BJ (cell line): ENCODE data around the gene FNBP1. TPM values are rescaled to one million over a fixed set of nuclear protein-coding genes. Genes with fewer than 3 reads are reported as not detected.
"Not testable (repeated sequence)": the region's sequence is repeated elsewhere in the genome, so short reads cannot be mapped to it uniquely, and the experiment has no call there.

Experiments
- CTCF ChIA-PET: fragments of 350-600 bp; formaldehyde crosslinking; extraction: SDS; loops from one replicate; lab custom pipeline; 2021; ENCODE audit warnings: antibody characterized with exemption, inconsistent platforms; lab: Yijun Ruan, JAX
- POLR2A ChIA-PET: fragments of 300-600 bp; sonication (Branson Sonifier 250); formaldehyde crosslinking; extraction: SDS; loops from one replicate; lab custom pipeline; 2021; ENCODE audit warnings: antibody characterized with exemption; lab: Charles Lee
- DNase-seq: peaks from one replicate; pipeline ENCODE4 v3.0.0-alpha.2; 2011; ENCODE audit warnings: low read depth
- H3K27me3 ChIP-seq: 2 replicates; pipeline ENCODE4 v1.6.0; 2011; ENCODE audit warnings: low read length; ENCODE audit not compliant: control insufficient read depth, insufficient read depth
- H3K36me3 ChIP-seq: 2 replicates; pipeline ENCODE4 v1.5.1; 2011; ENCODE audit warnings: low read length; ENCODE audit not compliant: control insufficient read depth, insufficient read depth
- H3K4me3 ChIP-seq: 2 replicates; pipeline ENCODE4 v1.5.1; 2011; ENCODE audit warnings: low read depth, mild to moderate bottlenecking, control low read depth, low read length
- CTCF ChIP-seq: IDR thresholded peaks from 2 replicates; pipeline ENCODE4 v1.5.1; 2011; ENCODE audit warnings: low read depth, mild to moderate bottlenecking, control low read depth, inconsistent platforms, low read length, moderate library complexity; ENCODE audit not compliant: insufficient read depth
- polyA plus RNA-seq: library from polyadenylated mRNA; depleted of rRNA; stranded (reverse); fragments of >200 nt; gene quantifications from 2 replicates; pipeline ENCODE4 v1.2.3, GENCODE V29; 2011

The FNBP1 gene
- polyA plus RNA-seq, 1 experiment: 7.8 TPM

DNA sequence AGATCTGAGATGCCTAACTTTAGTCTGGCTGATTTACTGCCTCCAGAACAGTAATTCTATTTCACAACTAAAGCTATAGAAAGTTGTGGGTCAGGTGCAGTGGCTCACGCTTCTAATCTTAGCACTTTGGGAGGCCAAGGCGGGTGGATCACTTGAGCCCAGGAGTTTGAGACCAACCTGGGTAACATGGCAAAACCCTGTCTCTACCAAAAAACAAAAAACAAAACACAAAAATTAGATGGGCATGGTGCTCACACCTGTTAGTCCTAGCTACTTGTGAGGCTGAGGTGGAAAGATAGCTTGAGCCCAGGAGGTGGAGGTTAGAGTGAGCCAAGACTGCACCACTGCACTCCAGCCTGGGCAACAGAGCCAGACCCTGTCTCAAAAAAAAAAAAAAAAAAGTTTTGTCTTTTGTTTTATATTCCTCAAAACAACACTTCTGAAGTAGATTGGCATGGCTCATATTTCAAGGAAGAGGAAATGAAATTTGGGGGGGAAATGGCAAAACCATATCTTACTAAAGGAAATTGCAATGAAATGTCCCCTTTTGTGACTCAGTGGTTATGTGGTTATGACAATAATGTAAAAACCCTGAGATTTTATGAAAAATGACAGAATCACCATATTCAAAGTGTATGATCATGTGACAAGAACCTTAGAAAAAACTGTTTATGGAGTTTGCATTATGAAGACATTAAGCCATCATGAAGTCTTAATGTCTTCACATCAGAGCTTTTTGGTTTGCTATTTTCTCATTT lies 16.2 kb downstream of the FNBP1 start:
- no peak for DNase-seq
- ChIA-PET CTCF (no interaction called here), POLR2A (no interaction called here)
- no peaks in the 10 kb centered on the region for H3K27me3 ChIP-seq
- no peaks in the 10 kb centered on the region for H3K36me3 ChIP-seq
- no peak for TF ChIP-seq CTCF
- no peak overlapping the region for H3K4me3 ChIP-seq

DNA sequence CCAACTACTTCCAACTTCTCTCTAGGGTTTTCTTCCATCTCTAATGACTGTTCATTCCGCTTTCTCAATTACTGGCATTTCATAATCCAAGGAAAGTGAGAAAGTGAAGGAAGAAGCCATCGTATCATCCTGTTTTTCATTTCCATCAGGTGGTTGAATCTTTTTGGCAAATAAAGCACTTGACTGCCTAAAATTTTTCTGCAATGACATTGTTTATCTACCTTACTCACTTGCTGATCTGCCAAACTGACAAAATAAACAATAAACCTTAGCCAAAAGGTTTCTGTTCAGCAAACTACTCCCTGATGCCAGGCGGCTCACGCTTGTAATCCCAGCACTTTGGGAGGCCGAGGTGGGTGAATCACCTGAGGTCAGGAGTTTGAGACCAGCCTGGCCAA lies 18.4 kb downstream of the FNBP1 start:
- no peaks in the 10 kb centered on the region for H3K27me3 ChIP-seq
- no peaks in the 10 kb centered on the region for H3K36me3 ChIP-seq
- TF ChIP-seq CTCF: no peak
- DNase-seq: no peak
- ChIA-PET CTCF (no interaction called here), POLR2A (no interaction called here)
- H3K4me3 ChIP-seq: no peak overlapping the region

GRCh38 chr9:130023994-130024596 lies 18.9 kb downstream of the FNBP1 start:
- ChIA-PET CTCF (no interaction called here), POLR2A (no interaction called here)
- Histone ChIP-seq H3K36me3 (no peaks in the 10 kb centered on the region), H3K27me3 (no peaks in the 10 kb centered on the region), H3K4me3 (no peak overlapping the region)
- TF ChIP-seq CTCF: no peak
- DNase-seq: no peak

DNA sequence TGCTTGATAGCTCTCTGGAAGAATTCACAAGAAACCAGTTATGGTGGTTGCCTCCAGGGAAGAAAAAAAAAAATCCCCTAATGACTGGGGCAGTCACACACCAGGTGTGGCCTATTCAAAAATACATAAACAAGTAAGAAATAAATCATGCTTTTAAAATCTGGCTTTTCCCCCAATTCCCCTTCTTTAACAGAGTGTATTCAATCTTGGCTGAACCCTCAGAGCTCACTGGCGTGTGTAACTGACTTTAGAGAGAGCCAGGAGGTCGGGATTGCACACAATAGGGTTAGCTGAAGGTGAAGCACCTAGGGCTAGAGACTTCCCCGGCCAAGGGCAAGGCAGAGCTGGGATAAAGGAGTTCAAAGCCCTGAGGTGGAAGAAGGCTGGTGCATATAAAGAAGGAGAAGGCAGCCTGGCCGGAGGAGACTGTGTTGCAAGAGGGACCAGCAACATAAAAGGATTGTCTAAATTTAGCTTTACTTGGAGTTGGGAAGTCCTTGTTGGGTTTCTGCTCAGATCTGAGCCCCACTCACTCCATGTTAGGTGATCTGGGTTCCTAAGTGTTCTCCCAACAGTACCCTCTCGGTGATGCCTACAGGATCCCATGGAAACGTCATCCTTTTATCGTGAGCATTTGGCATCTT lies 19.7 kb downstream of the FNBP1 start:
- CTCF ChIA-PET: interaction anchor here (1.5 kb wide), 1 partner anchor 138 kb away, joined by 4 read pairs; no protein-coding TSS in a partner anchor
- no peaks in the 10 kb centered on the region for H3K36me3 ChIP-seq
- no peak overlapping the region for H3K4me3 ChIP-seq
- DNase-seq: no peak
- H3K27me3 ChIP-seq: no peaks in the 10 kb centered on the region
- POLR2A ChIA-PET: no interaction called here
- TF ChIP-seq CTCF: no peak

DNA sequence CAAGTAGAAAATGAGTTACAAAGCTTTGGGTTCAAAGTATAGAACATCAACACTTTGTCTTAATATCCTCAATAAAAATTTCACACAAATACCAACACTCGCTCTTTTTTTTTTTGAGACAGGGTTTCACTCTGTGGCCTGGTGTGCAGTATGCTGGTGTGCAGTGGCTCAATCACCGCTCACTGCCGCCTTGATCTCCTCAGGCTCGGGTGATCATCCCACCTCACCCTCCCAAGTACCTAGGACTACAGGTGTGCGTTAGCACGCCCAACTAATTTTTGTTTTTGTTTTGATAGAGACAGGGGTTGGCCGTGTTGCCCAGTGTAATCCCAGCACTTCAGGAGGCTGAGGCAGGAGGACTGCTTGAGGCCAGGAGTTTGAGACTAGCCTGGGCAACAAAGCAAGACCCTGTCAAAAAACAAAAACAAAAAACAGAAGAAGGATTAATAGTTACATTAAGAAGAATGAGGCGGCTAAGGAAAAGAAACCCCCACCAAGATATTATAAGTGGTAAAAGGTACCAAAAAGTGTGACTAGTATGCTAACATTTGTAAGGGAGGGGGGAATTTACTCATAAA lies 20.3 kb downstream of the FNBP1 start:
- no peak for DNase-seq
- POLR2A ChIA-PET: no interaction called here
- CTCF ChIA-PET: interaction anchor here (0.6 to 1.5 kb wide), 2 partner anchors 14 to 138 kb away, joined by 3 to 4 read pairs; no protein-coding TSS in a partner anchor
- no peak for TF ChIP-seq CTCF
- Histone ChIP-seq H3K4me3 (no peak overlapping the region), H3K36me3 (no peaks in the 10 kb centered on the region), H3K27me3 (no peaks in the 10 kb centered on the region)

DNA sequence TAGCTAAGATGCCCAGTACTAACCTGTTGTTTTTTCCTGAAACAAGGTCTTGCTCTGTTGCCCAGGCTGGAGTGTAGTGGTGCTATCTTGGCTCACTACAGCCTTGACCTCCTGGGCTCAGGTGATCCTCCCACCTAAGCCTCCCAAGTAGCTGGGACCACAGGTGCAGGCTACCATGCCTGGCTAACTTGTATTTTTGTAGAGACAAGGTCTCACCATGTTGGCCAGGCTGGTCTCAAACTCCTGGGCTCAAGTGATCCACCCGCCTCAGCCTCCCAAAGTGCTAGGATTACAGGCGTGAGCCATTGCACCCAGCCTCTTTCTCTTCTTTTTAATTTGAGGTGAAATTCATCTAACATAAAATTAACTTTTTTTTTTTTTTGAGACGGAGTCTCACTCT lies 21.1 kb downstream of the FNBP1 start:
- DNase-seq, H3K27me3 ChIP-seq, POLR2A ChIA-PET, H3K4me3 ChIP-seq, H3K36me3 ChIP-seq: not testable (repeated sequence)
- CTCF ChIA-PET: interaction anchor here (0.6 kb wide), 1 partner anchor 14 kb away, joined by 3 read pairs; no protein-coding TSS in a partner anchor
